Measurements from ENCODE around the gene STIP1.

STIP1 gene

DNA sequence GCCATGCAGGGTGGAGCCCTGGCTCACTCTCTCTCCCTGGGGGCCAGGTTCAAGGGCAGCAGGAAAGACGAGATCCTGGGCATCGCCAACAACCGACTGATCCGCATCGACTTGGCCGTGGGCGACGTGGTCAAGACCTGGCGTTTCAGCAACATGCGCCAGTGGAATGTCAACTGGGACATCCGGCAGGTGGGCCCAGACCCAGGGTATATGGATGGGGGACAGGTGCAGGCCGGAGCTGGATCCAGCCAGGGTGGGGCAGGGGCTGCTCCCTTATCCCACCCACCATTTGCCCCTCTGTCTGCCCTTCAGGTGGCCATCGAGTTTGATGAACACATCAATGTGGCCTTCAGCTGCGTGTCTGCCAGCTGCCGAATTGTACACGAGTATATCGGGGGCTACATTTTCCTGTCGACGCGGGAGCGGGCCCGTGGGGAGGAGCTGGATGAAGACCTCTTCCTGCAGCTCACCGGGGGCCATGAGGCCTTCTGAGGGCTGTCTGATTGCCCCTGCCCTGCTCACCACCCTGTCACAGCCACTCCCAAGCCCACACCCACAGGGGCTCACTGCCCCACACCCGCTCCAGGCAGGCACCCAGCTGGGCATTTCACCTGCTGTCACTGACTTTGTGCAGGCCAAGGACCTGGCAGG, 37.2 kb downstream of the STIP1 start:
- no peak for DNase-seq

DNA sequence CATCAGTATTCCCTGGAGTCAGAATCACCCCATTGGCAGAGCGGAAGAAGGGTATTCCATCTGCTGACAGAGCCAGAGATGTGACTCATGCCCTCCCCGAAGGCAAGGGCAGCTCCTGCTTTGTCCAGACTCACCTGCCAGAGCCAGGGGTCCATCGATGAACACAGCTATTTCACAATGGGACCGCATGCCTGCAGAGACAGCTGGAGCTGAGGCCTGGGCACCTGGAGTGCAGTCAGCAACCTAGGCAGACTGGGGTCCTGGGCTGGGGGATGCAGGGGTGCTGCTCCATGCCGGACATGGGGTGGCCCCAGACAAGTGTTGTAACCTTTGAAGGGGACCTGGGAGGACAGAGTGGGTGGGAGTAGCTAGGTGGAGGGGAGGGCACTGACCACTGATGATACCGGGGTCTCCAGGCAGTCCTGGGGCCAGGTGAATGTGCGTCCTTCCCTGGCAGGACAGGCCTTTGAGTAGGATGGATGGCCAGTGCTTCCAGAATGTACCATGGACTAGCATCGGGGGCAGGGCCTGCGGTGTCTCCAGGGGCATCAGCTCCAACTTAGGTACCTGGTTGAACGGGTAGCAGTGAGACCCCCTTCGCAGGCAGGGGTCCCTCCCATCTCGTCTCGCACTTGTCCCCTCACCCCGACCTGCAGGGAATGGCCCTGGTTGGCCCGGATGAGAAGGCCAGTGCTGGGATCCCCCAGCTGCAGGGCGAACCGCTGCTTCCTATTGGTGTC, 38.4 kb downstream of the STIP1 start:
- peak in 1 of 4 experiments; percentile 31 for DNase-seq

DNA sequence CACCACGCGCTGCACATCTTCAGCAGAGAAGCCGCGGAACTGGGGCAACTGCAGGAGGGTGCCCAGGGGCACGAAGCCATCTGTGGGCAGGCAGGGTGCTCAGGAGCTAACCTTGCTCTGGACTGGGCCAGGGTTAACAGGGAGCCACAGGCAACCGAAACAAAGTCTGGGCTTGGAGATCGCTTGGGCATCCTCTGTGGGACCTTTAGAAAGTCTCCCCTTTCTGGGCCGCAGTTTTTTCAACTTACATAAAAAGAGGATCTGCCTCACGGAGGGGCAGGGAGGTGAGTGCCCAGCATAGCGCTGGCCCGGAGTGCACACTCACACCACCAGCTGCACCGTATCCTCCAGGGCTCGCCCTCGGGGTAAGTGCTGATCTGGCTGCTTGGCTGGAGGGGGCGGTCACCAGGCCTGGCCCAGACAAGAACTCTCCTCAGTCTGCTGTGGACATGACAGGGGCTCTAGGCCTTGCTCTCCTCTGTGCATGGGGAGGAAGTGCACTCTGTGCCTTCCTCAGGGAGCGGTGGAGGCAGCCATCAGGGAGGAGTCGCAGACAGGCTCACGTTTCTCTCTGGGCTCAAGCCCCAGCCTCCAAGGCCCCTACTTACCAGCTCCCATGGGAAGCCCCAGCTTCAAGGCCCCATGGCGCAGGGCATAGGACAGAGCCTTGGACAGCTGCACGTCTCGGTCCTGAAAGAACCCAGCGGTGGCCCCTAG, 39.1 kb downstream of the STIP1 start:
- DNase-seq: peak; percentile 44 to 68 (median 58)

DNA sequence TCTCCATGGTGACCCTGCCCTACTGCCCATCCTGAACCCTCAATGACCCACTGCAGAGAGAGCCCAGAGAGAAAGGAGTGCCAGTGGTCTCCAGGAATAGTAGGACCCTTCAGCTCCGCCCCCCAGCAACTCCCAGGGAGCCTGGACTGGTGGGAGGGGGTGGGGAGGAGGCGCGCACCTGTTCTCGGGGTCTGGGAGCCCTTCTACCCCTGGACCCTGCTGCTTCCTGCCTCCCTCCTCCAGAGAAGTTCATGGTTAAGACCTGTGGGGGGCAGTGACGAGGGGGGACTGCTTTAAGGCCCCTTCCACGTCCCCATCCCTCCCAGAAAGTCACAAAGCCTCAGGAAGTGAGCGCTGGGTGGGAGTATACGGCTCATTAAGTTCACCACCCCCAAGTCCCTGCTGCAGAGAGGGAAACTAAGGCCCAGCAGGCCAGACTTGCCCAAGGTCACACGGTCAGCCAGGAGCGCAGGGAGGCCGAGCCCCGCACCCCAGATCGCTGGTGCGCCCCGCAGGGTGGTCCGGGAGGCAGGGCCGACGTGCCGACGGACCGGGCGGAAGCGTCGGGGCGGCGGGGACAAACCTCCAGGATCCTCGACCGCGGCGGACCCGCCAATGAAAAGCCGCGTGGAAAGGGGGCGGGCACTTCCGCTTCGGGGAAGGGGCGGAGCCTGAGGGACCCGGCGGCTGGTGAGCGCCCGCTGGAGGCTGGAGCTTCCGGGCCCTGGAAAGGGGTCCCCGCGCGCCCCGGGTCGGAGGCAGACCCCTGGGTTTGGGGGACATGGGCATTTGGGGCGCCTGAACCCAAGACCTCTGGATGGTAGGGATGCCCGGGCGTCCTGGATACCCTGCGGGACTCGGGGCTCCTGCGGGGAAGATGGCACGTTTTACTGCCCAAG, 39.9 kb downstream of the STIP1 start, which contains the start of the genes NUDT22 and TRPT1:
Gene NUDT22, plus strand, starts transcription at position 667 of the 899 bp plus-strand sequence. CDS start 379 bp downstream, outside the sequence.
Gene TRPT1, minus strand, starts transcription at position 579 of the 899 bp plus-strand sequence. Its CDS starts 326 bp downstream, at position 253.
- peak; percentile 93 to 97 (median 94) for DNase-seq

DNA sequence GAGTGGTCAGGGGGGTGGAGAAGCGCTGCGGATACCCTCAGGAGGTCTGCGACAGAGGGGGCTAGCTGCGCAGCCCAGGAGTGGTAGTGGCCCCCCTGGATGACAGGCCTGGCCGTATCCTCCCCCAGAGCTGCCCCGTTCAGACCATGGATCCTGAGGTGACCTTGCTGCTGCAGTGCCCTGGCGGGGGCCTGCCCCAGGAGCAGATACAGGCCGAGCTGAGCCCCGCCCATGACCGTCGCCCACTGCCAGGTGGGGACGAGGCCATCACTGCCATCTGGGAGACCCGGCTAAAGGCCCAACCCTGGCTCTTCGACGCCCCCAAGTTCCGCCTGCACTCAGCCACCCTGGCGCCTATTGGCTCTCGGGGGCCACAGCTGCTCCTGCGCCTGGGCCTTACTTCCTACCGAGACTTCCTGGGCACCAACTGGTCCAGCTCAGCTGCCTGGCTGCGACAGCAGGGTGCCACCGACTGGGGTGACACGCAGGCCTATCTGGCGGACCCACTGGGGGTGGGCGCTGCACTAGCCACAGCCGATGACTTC, 40.6 kb downstream of the STIP1 start:
- peak; percentile 79 to 92 (median 89) for DNase-seq

DNA sequence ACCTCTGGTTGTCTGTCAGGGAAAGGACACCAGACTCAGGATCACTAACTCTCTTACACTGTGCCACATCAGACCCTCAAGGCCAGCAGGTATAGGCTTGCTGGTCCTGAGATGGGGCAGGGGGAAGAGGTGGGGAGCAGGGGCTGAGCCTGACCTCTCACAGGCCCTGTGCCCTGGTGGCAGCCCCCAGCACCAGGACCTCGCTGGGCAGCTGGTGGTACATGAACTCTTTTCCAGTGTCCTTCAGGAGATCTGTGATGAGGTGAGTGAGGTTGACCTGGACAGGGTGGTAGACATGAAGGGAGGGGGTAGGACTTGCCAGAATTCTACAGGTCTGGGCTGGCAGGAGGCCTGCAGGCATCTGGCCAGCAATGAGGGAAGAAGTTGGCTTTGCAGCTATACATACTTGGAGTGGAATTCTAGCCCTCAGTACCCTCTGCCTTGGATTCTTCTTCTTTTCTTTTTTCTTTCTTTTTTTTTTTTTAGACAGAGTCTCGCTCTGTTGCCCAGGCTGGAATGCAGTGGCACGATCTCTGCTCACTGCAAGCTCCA, 41.5 kb downstream of the STIP1 start:
- no peak for DNase-seq

DNA sequence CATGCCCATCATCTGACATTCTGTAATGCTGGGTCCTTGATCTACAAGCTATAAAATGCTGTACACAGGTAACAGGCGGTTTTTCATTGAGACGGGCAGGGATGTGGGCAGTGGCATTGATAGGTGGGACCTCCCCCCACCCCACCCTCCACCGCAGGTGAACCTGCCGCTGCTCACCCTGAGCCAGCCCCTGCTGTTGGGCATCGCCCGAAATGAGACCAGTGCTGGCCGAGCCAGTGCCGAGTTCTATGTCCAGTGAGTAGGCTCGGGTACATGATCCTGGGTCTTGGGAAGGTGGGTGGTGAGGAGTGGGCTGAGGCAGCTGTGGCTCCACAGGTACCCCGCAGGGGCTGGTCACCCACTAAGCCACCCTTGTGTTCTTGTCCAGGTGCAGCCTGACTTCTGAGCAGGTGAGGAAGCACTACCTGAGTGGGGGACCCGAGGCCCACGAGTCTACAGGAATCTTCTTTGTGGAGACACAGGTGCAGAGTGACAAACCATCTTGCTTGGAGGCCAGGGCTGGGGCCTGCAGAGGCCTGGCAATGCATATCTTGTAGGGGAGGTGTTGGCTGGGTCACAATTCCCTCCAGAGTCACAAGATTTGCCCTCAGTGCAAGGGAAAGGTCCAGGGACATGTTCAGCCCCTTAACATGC, 43.2 kb downstream of the STIP1 start:
- DNase-seq: no peak

DNA sequence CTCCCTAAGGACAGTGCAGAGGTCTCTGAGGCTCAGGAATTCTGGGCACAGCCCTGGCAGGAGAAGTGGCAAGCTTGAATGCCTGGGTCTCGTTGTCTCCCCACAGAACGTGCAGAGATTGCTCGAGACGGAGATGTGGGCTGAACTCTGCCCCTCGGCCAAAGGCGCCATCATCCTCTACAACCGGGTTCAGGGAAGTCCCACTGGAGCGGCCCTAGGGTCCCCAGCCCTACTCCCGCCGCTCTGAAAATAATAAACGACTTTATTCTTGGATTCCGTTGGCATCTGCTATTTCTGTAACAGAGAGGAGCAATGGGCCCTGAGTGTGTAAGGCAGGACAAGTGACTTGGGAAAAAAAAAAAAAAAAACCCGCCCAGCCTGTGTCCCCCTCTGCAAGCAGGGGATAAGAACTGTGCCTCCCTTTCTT, 43.8 kb downstream of the STIP1 start:
- DNase-seq: no peak

DNA sequence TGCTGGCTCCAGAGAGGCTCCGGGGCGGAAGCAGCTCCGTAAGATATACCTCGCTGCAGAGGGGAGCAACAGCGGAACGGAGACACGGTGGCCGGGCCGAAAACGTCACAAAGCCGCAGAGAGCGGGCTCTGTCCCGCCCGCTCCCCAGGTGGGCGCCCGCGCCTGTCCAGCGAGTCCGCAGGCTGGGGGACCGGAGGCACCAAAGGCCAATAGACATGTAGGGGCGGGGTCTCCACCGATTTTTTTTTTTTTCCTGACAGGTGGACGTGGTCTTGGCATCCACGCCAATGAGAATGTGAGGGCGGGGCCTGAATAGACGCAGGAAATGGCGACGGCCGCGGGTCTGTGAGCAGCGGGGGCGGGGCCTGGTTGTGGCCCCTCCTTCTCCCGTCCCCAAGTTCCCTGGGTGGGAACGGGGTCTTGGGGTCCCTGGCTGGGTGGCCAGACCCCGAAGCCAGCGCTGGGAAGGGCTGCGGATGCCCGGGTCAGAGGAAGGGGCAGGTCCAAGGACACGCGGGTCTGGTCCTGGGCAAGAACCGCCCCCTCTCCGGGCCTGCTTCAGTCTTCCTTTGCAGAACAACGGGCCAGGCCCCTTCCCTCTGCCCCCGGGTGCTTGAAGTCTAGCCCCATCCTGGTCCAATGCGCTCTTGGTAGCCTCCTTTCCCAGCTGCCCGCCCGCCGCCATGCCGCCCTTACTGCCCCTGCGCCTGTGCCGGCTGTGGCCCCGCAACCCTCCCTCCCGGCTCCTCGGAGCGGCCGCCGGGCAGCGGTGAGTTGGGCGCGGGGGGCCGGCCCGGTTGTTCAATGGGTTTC, 44.4 kb downstream of the STIP1 start, which contains the start of gene DNAJC4:
Gene DNAJC4, plus strand, starts transcription at position 378 of the 814 bp plus-strand sequence. Its CDS starts 307 bp downstream, at position 685.
- DNase-seq: peak; percentile 71 to 90 (median 86)

DNA sequence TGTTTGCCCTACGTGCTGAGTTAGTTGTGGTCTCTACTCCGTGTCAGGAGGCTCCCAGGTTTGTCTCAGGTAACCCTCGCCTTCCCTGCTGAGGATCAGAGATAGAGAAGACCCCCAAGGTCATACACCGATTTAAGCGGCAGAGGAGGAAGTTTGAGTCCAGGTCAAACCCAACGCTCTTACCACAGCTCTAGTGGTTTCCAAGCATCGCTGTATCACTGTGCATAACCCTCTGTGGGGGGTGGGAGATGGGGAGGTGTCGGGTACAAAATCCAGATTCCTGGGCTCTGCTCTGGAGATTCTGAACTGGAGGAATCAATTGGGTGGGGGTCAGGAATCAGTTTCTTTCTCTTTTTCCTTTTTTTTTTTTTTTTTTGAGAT, 45.0 kb downstream of the STIP1 start:
- no peak for DNase-seq

DNA sequence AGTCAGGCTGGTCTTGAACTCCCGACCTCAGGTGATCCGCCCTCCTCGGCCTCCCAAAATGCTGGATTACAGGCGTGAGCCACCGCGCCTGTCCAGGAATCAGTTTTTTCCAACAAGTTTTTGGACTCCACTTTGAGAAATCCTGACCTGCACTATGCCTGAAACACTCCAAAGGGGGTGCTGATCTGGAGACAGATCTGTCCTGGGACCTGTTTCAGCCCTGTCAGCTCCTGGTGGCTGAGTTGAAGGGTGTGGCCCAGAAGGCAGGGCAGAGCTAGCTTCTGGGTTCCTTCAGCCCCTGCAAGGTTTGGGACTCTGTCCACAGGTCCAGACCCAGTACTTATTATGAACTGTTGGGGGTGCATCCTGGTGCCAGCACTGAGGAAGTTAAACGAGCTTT, 45.6 kb downstream of the STIP1 start:
- DNase-seq: no peak

DNA sequence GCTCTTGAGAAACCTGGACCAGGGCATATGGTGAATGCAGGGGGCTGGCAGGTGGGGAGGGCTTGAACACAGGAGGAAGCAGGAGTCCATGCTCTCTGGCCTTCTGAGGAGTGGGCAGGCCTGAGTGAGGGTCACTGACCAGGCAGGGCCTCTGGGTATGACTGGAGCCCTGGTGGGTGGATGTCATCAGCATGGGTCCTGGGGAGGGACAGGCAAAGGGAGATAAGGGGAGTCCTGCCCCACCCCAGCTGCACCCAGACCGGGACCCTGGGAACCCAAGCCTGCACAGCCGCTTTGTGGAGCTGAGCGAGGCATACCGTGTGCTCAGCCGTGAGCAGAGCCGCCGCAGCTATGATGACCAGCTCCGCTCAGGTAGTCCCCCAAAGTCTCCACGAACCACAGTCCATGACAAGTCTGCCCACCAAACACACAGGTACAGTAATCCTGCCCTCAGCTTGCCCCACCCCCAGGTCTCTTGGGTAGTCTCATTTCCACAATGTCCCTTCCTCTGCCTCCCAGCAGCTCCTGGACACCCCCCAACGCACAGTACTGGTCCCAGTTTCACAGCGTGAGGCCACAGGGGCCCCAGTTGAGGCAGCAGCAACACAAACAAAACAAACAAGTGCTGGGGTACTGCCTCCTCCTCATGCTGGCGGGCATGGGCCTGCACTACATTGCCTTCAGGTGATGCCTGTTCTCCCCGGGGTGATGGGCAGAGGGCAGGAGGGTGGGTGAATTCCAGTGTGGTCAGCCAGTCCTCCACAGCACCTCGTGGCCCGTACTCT, 46.4 kb downstream of the STIP1 start:
- DNase-seq: no peak

DNA sequence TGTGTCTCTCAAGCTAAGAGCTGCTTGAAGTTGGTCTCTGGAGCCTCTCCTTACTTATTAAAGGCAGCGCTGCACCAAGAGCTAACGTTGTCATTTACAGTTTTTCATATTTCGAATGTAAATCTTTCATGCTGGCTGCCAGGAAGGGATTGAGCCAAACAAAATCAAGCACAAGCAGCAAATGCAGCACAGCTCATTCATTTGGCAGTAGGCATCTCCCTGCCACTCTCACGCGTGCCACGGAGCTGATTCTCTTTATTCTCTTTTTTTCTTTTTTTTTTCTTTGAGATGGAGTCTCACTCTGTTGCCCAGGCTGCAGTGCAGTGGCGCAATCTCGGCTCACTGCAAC, 47.0 kb downstream of the STIP1 start:
- no peak for DNase-seq

DNA sequence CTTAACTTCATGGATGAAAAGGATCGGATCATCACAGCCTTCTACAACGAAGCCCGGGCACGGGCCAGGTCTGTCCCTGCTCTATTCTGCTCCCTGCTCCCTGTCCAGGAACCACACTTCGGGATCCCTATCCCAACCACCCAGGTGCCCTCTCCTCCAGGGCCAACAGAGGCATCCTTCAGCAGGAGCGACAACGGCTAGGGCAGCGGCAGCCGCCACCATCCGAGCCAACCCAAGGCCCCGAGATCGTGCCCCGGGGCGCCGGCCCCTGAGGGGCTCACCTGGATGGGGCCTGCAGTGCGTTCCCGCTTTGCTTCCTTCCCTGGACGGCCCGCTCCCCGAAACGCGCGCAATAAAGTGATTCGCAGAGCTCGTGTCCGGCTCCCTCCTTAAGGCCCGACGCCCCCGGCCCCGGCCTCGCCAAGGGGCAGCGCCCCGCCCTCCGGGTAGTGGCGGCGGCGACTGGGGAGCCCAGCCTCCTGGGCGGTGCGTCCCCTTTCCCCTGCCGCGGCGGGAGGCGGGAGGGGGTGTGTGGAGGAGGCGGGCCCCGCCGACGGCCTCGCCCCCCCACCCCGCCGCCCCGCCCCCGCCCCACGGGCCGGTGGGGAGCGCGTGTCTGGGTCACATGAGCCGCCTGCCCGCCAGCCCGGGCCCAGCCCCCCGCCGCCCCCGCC, 48.1 kb downstream of the STIP1 start, which contains the start of gene VEGFB:
Gene VEGFB, plus strand, starts transcription at position 672 of the 674 bp plus-strand sequence. CDS start 250 bp downstream, outside the sequence.
- DNase-seq: peak; percentile 63 to 89 (median 76)

DNA sequence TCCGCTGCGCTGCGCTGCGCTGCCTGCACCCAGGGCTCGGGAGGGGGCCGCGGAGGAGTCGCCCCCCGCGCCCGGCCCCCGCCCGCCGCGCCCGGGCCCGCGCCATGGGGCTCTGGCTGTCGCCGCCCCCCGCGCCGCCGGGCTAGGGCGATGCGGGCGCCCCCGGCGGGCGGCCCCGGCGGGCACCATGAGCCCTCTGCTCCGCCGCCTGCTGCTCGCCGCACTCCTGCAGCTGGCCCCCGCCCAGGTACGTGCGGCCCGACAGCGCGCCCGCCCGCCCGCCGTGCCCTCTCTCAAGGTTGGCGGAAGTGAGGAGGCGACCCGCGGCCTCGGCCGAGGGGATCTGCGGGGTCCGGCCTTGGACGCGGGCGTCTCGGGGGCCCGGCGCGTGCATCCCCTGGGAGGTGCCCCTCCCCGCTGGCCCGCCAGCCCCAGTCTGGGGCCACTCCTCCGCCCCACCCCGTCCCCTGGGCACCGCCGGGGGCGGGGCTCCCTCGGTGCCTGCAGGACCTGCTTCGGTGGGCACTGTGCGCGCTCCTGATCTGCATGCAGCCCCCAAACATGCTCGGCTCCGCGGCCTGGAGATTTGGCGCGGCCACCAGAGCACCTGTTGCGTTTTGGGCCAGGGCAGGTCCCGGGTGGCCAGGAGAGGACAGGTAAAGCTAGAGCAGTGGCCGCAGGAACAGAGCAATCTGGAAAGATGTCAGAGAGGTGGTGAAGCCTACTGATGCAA, 48.8 kb downstream of the STIP1 start:
- peak; percentile 46 to 81 (median 64) for DNase-seq

DNA sequence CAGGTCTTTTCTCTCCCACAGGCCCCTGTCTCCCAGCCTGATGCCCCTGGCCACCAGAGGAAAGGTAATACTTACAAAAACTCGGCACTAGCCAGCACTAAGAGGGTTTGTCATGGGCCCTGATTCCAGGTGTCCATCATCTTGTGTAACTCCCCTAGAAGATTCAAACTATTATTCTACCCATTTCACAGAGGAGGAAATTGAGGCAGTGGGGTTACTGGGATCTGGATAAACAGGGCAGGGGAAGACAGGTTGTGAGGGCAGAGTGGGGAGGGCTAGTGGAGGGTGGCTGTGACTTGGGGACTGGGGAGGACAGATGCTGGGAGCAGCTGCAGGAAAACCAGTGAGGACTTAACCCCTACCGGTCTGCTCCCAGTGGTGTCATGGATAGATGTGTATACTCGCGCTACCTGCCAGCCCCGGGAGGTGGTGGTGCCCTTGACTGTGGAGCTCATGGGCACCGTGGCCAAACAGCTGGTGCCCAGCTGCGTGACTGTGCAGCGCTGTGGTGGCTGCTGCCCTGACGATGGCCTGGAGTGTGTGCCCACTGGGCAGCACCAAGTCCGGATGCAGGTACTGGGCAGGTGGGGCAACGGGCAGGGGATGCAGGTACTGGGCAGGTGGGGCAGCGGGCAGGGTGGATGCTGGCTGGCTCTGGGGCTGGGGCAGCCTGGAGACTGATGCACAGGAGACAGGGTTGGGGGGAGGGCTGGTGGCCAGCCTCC, 49.6 kb downstream of the STIP1 start:
- no peak for DNase-seq

DNA sequence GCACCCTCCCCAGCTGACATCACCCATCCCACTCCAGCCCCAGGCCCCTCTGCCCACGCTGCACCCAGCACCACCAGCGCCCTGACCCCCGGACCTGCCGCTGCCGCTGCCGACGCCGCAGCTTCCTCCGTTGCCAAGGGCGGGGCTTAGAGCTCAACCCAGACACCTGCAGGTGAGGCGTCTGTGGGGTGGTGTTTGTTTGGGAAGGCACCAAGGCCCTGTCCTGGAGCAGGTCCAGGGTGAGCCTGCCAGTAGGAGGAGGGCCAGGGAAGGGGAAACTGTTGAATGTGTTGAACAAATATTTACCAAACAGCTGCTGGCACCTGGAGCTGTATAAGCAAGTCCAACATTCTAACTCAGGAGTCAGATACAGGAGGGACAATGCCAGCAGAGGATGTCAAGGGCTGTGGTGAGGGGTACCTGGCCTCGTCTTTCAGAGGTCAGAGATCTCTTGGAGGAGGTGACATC, 51.5 kb downstream of the STIP1 start:
- no peak for DNase-seq

Data from suppressor macrophage (primary cell).